ENCODE data around the gene OBSCN.

- TF ChIP-seq EZH2 (IDR thresholded peaks at IDR 0.05; ENCODE audit: insufficient read depth, poor library complexity, severe bottlenecking) (no peak), EZH2phosphoT487 (IDR thresholded peaks at IDR 0.05; ENCODE audit: insufficient read depth, low read depth) (no peak)
Measured at GRCh38 chr1:228350831-228351781, 143.3 kb downstream of the OBSCN start.
